NOMO-1 treated with DMSO at 0.1 percent for 48 hours (cell line): ENCODE data around the gene COL2A1.

Experiments used
- DNase-seq: peaks from one replicate; lab custom pipeline; 2025; ENCODE audit not compliant: unreplicated experiment; lab: John Stamatoyannopoulos, UW

The COL2A1 gene

GRCh38 chr12:48013287-48013686 lies 9.0 kb upstream of the COL2A1 start:
- no peak for DNase-seq

- no peak for DNase-seq
Observed at GRCh38 chr12:48012070-48012469, 7.8 kb upstream of the COL2A1 start.

GRCh38 chr12:48010366-48010970 lies 6.2 kb upstream of the COL2A1 start:
- DNase-seq, result no peak

GRCh38 chr12:48009471-48009870 lies 5.2 kb upstream of the COL2A1 start:
- no peak for DNase-seq

- no peak for DNase-seq
Observed at GRCh38 chr12:48008950-48009349, 4.7 kb upstream of the COL2A1 start.

- DNase-seq, result no peak
Observed at GRCh38 chr12:48008349-48008748, 4.1 kb upstream of the COL2A1 start.

GRCh38 chr12:48007206-48007605 lies 2.9 kb upstream of the COL2A1 start:
- DNase-seq, result no peak

- no peak for DNase-seq
Observed at GRCh38 chr12:48005750-48006021, 1.4 kb upstream of the COL2A1 start.

GRCh38 chr12:48005001-48005749 lies 899 bp upstream of the COL2A1 start:
- no peak for DNase-seq

GRCh38 chr12:48003226-48004052 lies 837 bp downstream of the COL2A1 start:
- DNase-seq, result no peak

- no peak for DNase-seq
Observed at GRCh38 chr12:48002773-48003218, 1.5 kb downstream of the COL2A1 start.

GRCh38 chr12:48002414-48002730 lies 1.9 kb downstream of the COL2A1 start:
- DNase-seq, result no peak

GRCh38 chr12:48001505-48002413 lies 2.5 kb downstream of the COL2A1 start:
- DNase-seq, result no peak

GRCh38 chr12:48000878-48001504 lies 3.3 kb downstream of the COL2A1 start:
- no peak for DNase-seq

GRCh38 chr12:47999816-48000215 lies 4.5 kb downstream of the COL2A1 start:
- DNase-seq, result no peak

GRCh38 chr12:47997321-47997720 lies 7.0 kb downstream of the COL2A1 start:
- DNase-seq, result no peak

GRCh38 chr12:47995981-47996401 lies 8.3 kb downstream of the COL2A1 start:
- DNase-seq, result no peak

- no peak for DNase-seq
Observed at GRCh38 chr12:47993491-47993890, 10.8 kb downstream of the COL2A1 start.

GRCh38 chr12:47992776-47993175 lies 11.5 kb downstream of the COL2A1 start:
- no peak for DNase-seq

GRCh38 chr12:47991106-47992061 lies 12.9 kb downstream of the COL2A1 start:
- no peak for DNase-seq
